H7 (cell line): Measurements from ENCODE around the gene COL18A1. TPM values are rescaled to one million over a fixed set of nuclear protein-coding genes. Genes with fewer than 3 reads are reported as not detected.

ENCODE experiments used
- DNase-seq: peaks from one replicate; pipeline ENCODE4 v3.0.0; 2012
- H3K27me3 ChIP-seq: 2 replicates; pipeline ENCODE4 v1.6.0; 2011; ENCODE audit warnings: mild to moderate bottlenecking, low read length; ENCODE audit not compliant: control insufficient read depth, insufficient read depth
- H3K36me3 ChIP-seq: replicated peaks from 2 replicates; pipeline ENCODE4 v1.5.1; 2011; ENCODE audit warnings: low read length; ENCODE audit not compliant: control insufficient read depth, insufficient read depth
- H3K4me3 ChIP-seq: 2 replicates; pipeline ENCODE4 v1.5.1; 2011; ENCODE audit warnings: low read depth, mild to moderate bottlenecking, control low read depth, low read length, moderate library complexity; ENCODE audit not compliant: insufficient read depth
- total RNA-seq: library from RNA; depleted of rRNA; stranded (reverse); fragments of >200 nt; shearing (Covaris generic); gene quantifications from 2 replicates; pipeline ENCODE4 v1.2.3, GENCODE V29; 2014

Gene COL18A1
- total RNA-seq, 1 experiment from 2014 or later: 328 TPM

DNA sequence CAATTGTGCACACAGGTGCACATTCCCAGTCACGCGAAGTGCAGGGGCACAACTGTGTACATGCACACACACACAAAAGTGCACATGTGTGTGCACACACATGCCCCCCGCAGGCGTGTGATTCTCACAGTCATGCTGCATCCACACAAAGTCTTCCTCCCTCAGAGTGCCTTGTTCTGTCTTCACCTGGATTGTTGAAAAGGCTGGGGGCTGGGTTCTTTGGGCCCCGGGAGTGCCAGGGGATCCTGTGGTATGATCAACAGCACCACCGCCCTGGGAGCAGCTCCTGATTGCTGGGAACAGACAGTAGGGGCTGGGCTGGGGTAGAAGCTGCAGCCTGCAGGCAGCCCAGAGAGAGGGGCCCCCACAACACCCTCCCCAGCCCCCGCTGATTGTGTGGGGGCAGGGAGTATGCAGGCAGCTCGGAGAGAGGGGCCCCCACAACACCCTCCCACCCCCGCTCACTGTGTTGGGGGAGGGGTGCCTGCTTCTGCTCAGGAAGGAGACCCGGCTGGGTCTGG lies 3.4 kb downstream of the COL18A1 start:
- DNase-seq: peak; percentile 83
- no peak overlapping the region for H3K4me3 ChIP-seq
- H3K36me3 ChIP-seq: no peaks in the 10 kb centered on the region; the same call in 1 of the 2 replicates
- no peaks in the 10 kb centered on the region; the same call in 1 of the 2 replicates for H3K27me3 ChIP-seq

DNA sequence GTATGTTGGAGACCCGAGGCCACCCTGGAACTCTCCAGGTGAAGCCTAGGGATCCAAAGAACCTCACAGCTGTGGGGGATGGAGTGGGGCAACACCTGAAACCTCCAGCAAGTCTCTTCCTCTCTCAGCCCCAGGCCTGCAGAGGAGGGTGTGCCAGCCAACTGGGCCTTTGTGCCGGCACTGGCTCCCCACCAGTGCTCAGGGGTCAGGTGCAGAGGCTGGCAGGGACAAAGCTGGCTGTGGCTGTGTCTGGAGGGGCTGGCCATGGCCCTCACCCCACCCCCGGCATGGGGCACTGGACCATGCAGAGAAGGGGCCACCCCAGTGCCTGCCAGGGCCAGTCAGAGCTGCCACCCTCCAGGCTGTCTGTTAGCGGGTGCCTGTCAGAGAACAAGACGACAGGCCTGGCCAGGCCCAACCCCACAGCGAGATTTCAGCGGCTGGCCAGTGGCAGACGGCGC lies 3.9 kb downstream of the COL18A1 start:
- Histone ChIP-seq H3K27me3 (no peaks in the 10 kb centered on the region; the same call in 1 of the 2 replicates), H3K4me3 (no peak overlapping the region), H3K36me3 (no peaks in the 10 kb centered on the region; the same call in 1 of the 2 replicates)
- DNase-seq: no peak

DNA sequence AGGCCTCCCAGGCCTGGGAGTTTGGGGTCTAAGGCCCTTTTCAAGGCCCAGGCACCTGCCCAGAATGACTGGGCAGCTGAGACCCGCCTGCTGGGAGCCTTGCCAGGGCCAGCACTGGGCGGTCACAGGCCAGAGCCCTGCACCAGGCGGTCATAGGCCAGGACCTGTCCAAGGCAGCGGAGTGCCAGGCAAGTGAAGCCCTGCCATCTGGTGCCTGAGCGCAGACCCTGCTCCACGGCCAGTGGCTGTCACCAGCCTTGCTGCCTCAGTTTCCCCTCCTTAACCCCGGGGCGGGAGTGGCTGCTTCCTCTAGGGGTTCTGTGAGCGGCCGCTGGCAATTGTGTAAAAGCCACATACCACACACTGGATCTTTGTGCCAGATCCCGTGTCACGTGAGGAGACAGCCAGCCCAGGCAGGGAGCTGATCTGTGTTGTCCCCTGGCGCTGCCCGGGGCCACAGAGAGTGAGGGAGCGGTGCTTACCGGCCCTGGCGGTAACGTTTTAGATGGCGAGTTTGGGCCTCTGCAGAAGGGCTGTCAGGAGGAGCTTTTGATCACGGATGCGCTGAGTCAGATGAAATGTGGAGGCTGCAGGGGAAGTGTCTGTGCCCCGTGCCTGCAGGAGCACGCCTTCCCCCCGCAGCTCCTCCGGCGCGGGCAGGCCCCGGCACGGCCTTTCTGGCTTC lies 4.6 kb downstream of the COL18A1 start:
- H3K27me3 ChIP-seq: no peaks in the 10 kb centered on the region
- DNase-seq: no peak
- H3K36me3 ChIP-seq: no peaks in the 10 kb centered on the region; the same call in 1 of the 2 replicates
- no peak overlapping the region for H3K4me3 ChIP-seq

DNA sequence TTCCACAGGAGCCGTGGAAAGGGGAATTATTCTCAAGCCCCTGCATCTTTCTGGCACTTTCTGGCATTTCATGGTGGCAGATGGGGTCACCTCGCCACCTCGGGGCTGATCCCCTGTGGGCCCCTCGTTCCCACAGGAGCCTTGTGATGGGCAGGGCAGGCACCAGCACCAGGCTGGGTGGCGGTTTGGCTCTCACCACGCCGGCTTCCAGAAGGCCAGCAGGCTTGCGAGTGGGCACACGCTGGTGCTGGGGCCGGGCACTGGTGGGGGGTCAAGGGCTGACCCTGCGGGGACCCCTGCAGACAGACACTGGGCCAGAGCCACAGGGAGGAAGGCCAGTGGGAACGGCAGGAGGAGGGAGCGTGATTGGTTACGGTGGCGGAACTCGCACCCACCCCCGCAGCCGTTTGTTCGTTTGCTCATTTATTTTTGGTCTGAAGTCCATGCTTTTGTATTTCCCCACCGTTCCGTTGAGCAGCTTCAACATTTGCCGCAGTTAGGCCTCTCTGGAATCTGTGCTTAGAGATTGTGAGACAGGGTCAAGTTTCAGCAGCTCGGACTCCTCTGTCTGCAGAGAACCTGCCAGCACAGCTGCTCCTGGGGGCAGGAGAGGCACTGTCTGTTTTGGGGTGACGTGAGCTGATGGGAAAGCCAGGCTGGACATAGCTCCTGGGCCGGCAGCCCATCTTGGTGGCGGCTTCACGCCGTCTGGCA lies 5.3 kb downstream of the COL18A1 start:
- Histone ChIP-seq H3K36me3 (no peaks in the 10 kb centered on the region; the same call in 1 of the 2 replicates), H3K27me3 (no peaks in the 10 kb centered on the region), H3K4me3 (no peak overlapping the region)
- DNase-seq: no peak

DNA sequence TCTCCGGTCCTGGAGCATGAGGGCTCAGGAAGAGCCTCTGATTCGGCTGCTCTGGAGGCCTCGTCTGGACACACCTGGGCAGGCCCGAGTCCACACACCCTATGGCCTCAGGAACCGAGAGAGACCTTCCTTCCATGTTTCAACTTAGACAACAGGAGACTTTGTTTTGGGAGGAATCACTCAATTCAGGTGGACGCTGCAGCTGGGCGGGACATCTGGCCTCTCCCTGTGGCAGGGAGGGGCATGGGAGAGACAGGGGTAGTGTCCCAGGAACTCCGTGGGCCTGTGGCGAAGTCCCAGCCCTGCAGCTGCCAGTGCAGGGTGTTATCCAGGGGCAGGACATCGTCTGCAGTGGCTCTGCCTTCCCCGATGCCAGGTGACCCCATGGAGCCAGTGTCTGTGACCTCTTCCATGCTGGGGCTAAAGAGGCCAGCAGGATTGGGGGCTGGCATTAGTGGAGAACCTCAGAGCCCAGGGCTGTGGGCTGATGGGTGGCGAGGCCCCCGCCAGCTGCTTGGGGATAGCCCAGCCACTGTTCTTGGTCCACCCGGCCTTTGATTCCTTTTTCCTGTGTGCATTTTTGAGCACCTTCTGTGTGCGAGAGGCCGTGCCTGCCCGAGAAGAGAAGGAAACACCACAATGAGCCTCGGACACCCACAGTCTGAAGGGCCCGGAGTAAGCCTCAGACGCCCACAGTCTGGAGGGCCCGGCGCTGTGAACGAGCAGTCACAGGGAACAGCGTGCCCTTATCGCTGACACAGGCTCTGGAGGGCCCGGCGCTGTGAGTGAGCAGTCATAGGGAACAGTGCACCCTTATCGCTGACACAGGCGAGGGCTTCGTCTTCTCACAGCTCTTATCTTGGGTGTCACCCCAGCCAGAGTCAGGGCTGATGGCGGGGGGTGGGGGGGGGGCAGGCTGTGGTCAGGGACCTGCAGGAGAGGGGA lies 6.2 kb downstream of the COL18A1 start:
- Histone ChIP-seq H3K27me3 (no peaks in the 10 kb centered on the region), H3K4me3 (no peak overlapping the region), H3K36me3 (no peaks in the 10 kb centered on the region; the same call in 1 of the 2 replicates)
- DNase-seq: no peak

DNA sequence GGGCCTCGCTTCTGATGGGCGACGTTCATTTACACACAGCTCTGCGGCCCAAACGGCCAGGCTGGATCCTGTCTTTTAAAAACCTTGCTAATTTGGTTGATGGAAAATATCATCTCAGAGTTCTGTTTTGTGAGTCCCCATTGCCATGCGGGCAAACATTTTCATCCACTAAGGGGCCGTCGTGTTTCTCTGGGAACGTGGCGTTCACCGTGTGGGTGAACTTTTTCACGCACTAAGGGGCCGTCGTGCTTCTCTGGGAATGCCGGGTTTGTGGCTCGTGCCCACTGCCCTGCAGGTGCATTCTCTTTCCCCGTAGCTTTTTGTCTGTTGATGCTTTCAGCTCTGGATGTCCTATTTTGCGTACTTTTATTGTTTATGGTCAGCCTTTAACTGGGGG lies 6.8 kb downstream of the COL18A1 start:
- Histone ChIP-seq H3K4me3 (no peak overlapping the region), H3K36me3 (no peaks in the 10 kb centered on the region; the same call in 1 of the 2 replicates)
- DNase-seq: no peak

DNA sequence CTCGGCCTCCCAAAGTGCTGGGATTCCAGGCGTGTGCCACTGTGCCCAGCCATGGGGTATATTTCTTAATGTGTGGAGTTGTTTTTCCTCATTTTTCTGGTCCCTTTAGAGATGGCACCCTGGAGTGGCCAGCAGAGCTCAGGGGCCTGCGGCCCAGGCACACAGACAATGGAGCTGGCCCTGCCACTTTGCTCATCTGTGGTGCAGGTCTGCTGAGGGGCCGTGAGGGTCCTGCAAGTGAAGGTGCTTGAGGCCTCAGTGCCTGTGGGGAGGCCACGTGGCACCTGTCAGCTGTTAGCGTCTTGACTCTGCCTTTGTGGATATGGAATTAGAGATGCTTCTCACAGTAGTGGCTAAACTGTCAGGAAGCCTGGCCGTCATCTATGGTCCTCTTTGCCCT lies 7.5 kb downstream of the COL18A1 start:
- no peak for DNase-seq
- H3K36me3 ChIP-seq: no peaks in the 10 kb centered on the region; the same call in 1 of the 2 replicates
- no peaks in the 10 kb centered on the region for H3K27me3 ChIP-seq
- no peak overlapping the region for H3K4me3 ChIP-seq

More for the DNA sequence above, 6.8 kb downstream of the COL18A1 start:
- H3K27me3 ChIP-seq: no peaks in the 10 kb centered on the region

DNA sequence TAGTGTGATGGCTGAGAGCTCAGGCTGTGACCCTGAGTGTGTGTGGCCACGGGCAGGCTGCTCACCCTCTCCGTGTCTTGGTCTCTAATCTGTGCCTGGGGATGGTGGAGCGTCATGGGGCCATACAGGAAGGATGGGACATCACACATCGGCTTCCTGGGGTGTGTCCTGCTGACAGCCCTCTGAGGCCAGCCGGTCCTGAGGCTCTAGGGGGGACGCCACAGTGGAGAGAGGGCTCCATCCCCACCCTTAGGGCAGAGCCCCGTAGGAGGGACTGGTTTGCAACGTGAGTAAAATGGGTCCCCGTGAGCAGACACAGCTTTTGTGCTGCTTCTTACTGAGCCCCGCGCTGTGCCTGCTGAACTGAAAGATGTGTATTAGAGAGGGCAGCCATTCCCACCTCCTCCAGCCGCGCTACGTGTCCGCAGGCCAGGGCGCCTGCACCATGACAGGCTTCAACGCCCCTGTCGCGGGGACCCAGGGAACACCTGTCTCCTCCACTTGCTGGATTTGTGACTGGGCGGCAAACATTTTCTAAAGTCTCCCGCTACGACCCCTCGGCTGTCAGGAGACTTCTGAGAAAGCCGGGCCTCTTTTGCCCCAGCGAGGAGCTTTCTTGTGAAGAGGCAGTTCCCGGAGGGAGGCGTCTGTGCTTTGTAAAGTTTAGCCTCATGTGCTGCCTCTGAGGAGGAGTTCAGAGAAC lies 8.1 kb downstream of the COL18A1 start:
- no peak for DNase-seq

DNA sequence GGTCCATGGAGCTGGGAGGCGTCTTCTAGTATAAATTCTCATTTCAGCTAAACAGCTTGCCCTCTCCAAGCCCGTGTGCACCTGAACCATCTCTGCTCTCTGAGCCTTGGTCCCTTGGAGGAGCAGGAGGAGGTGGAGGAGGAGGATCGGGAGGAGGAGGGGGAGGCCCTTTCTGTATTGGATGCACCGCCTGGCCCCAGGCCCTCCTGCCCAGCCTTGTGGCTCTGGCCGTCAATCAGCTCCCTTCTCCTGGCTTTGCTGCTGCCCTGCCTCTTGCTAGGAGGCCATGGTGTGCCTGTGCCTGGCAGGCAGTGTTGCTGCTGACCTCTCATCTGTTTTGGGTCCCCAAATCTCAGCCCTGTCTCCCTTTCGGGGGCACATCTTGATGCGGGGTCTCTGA lies 9.0 kb downstream of the COL18A1 start:
- DNase-seq: no peak
- no peak overlapping the region for H3K4me3 ChIP-seq
- H3K36me3 ChIP-seq: no peaks in the 10 kb centered on the region
- no peaks in the 10 kb centered on the region for H3K27me3 ChIP-seq

More for the DNA sequence above, 8.1 kb downstream of the COL18A1 start:
- Histone ChIP-seq H3K27me3 (no peaks in the 10 kb centered on the region), H3K4me3 (no peak overlapping the region), H3K36me3 (no peaks in the 10 kb centered on the region; the same call in 1 of the 2 replicates)

DNA sequence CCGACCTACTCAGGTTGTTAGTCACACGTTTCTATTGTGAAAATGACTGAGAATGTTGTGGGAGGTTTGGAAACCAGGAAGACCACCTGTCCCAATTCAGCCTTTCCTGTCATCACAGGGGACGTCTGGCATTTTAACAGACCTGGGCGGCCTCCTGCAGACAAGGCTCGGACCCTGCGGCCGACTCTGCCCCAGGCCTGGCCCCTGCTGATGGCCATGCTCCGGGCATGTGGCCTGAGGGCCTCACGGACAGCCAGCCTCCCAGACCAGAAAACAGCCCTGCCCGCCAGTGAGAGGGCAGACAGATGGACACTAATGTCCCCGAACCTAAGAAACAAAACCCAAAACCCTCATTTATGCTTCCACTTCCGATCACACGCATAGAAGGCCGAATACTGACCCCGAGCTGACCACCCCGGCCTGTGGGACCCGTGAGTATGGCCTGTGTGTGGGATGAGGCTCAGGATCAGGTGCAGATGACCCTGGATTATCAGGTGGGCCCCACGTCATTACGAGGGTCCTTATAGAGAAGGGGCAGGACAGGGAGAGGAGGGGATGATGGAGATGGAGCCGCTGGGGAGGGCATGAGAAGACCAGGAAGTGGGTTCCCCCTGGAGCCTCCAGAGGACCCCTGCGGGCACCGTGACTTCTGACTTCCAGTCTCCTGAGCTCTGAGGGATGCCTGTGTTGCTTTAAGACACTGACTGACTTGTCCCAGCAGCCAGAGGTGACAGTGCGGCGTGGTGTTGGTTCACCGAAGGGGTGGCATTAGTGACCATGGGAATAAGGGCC lies 9.6 kb downstream of the COL18A1 start:
- no peaks in the 10 kb centered on the region for H3K36me3 ChIP-seq

DNA sequence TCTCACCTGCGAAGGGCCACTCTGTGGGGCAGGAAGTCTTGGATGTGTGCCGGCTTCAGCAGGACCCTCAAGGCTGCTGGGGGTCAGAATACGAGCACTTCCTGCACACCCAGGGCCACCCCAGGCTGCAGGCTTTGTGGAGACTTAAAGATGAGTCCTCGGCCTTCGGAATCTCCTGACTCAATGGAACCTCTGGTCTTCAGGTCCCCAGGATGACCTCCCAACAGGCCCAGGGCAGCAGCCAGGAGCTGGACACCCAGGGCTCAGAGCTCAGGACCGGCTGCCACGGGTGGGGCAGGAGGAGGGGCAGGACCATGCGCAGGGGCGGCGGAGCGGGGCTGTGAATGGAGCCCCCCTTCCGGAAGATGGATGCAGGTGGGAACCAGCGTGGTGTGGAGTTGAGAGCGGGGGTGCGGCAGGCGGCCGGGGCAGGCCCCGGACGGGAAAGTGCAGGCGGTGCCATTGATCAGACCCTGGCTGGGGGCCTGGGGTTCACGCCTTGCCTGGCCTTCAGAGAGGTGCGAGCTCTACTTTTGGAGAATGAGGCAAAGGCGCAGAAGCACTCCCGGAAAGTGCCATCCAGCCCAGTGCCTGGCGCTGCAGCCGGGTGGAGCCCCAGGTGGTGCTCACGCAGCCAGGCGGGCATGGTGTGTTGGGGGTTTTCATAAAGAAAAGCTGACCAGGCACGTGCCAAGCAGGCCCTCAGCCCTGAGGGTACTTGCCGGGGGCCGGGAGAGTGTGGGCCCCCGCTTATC lies 10.4 kb downstream of the COL18A1 start:
- Histone ChIP-seq H3K27me3 (no peaks in the 10 kb centered on the region), H3K36me3 (no peaks in the 10 kb centered on the region), H3K4me3 (no peak overlapping the region)
- no peak for DNase-seq

More for the DNA sequence above, 9.6 kb downstream of the COL18A1 start:
- Histone ChIP-seq H3K27me3 (no peaks in the 10 kb centered on the region), H3K4me3 (no peak overlapping the region)
- no peak for DNase-seq

DNA sequence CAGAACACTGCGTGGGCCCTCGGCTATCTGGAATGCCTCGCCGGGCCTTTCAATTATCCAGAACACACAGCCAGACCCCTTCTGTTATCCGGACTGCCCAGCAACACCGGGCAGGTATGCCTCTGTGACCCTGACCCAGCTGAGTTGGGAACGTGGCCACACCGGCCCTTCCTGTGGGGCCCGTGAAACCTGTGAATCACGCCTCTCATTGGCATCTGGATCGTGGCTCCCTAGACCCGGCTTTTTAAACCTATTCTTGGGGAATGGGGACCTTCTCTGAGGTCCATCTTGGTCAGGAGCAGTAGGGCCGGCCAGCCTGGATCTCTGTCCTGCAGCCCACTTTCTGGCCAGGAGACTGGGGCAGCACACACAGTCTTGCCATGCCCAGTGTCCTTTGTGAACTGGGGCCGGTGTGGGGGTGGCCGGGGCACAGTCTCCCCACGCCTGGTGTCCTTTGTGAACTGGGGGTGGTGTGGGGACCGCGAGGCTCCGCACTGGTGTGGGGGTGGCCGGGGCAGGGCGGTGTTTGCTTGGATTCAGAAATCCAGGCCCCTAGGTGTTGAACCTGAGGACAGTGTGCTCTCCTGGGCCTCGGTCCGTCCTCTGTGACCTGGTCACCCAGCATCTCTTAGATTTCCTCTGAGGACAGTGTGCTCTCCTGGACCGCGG lies 11.1 kb downstream of the COL18A1 start:
- Histone ChIP-seq H3K4me3 (no peak overlapping the region), H3K36me3 (no peaks in the 10 kb centered on the region), H3K27me3 (no peaks in the 10 kb centered on the region)
- no peak for DNase-seq
